ENCODE data around the gene PSMA7. TPM values are rescaled to one million over a fixed set of nuclear protein-coding genes. Genes with fewer than 3 reads are reported as not detected.

Gene PSMA7
- polyA plus RNA-seq, 3 donors: 187 to 519 (median 266) TPM

Other genes with a start within 250 kb of the PSMA7 start
- gene TAF4, start 77.5 kb downstream of the PSMA7 start, polyA plus RNA-seq: 1 to 10 TPM; 4.5 to 5.8 (median 5.0) TPM
- gene LSM14B, start 20.9 kb downstream of the PSMA7 start, polyA plus RNA-seq: 10 to 100 TPM; 13.9 to 18.2 (median 16.2) TPM
- gene SS18L1, start 375 bp upstream of the PSMA7 start, polyA plus RNA-seq: 1 to 10 TPM; 4.8 to 7.2 (median 4.9) TPM
- 10 to 100 TPM; 16.9 to 22.7 (median 17.0) TPM for gene MTG2, start 39.6 kb upstream of the PSMA7 start, polyA plus RNA-seq
- under 1 TPM in 1 of 3 donors, not detected in 2; 0.10 TPM for gene HRH3, start 76.9 kb upstream of the PSMA7 start, polyA plus RNA-seq
- gene OSBPL2, start 95.1 kb upstream of the PSMA7 start, polyA plus RNA-seq: 10 to 100 TPM; 12.8 to 24.5 (median 15.1) TPM
- 100 to 1,000 TPM in 1 of 3 donors, 10 to 100 TPM in 2; 73.2 to 131 (median 81.4) TPM for gene ADRM1, start 159.6 kb upstream of the PSMA7 start, polyA plus RNA-seq
- 100 to 1,000 TPM in 1 of 3 donors, 10 to 100 TPM in 2; 46.3 to 364 (median 81.1) TPM for gene LAMA5, start 223.9 kb upstream of the PSMA7 start, polyA plus RNA-seq
- gene RPS21, start 243.7 kb upstream of the PSMA7 start, polyA plus RNA-seq: 1,000 to 10,000 TPM; 3,685 to 4,426 (median 4,284) TPM